ENCODE measurements around the gene DSCAM. TPM values are rescaled to one million over a fixed set of nuclear protein-coding genes. Genes with fewer than 3 reads are reported as not detected.

DSCAM gene
- total RNA-seq, 1 experiment from 2014 or later = not detected

DNA sequence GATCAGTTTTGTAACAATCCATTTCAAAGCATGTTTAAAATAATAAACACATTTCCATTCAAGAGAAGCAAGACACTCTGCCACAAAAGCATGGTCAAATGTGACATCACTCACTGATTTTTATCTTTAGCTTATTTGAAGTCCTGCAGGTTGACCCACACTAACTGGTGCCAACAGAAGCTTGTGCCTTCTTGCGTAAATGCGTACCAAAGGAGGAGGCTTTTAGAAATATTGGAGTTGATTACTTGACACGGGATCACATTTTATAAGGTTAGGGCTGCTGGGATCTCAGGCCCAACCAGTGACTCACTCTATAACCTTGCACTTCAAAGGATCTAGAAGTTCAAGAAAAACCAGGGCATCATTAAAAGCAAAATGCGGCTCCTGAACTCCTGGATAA is 776.1 kb downstream of the DSCAM start:
- H3K9ac ChIP-seq (ENCODE audit: low read length) = no peak overlapping the region
- intact Hi-C loops (cut with micrococcal nuclease) = no loop called here
- POLR2A ChIA-PET = no interaction called here
- CTCF ChIA-PET = no interaction called here
- H2AFZ ChIP-seq (ENCODE audit: low read depth, low read length, poor library complexity, severe bottlenecking) = no peak overlapping the region
- no peaks in the 10 kb centered on the region for H3K9me2 ChIP-seq (ENCODE audit: insufficient read depth)
- no peak overlapping the region for H3K4me3 ChIP-seq (replicated peaks in 1 of 2; ENCODE audit: low read depth in 1 of 2, low read length in 2 of 2)
- no peak overlapping the region for H3K4me2 ChIP-seq (ENCODE audit: low read length)
- BruUV-seq (replicated peaks) = no TSS peak
- H3K36me3 ChIP-seq (ENCODE audit: control insufficient read depth in 1 of 2, insufficient read depth in 2 of 2, low read length in 2 of 2) = no peaks in the 10 kb centered on the region
- no peaks in the 10 kb centered on the region for H3K4me1 ChIP-seq (ENCODE audit: control insufficient read depth in 1 of 2, insufficient read depth in 2 of 2, low read length in 2 of 2)
- H4K20me1 ChIP-seq (ENCODE audit: insufficient read depth) = no peaks in the 10 kb centered on the region
- H3K79me2 ChIP-seq (ENCODE audit: insufficient read depth, low read length) = no peaks in the 10 kb centered on the region
- H3K27ac ChIP-seq (ENCODE audit: low read depth, low read length) = no peak overlapping the region
- RAD21 ChIA-PET (ENCODE audit: low non-redundant PET in 1 of 2, low total read pairs in 2 of 2, uncharacterized antibody in 2 of 2, unreplicated experiment in 2 of 2) = no interaction called here
- DNase-seq (ENCODE audit: low read depth, low spot score) (no peak), ATAC-seq (no peak)
- TF ChIP-seq EZH2 (IDR thresholded peaks at IDR 0.05) (no peak), YY1 (IDR thresholded peaks at IDR 0.05; ENCODE audit: extremely low read depth, insufficient replicate concordance, low read depth, low read length) (no peak), CBX3 (IDR thresholded peaks at IDR 0.05; ENCODE audit: low read depth) (no peak), CEBPB (IDR thresholded peaks at IDR 0.05; ENCODE audit: low read depth) (no peak), CTCF (IDR thresholded peaks at IDR 0.05 in 2 of 3, conservative IDR thresholded peaks at IDR 0.05 in 1 of 3; ENCODE audit: borderline replicate concordance in 1 of 3, insufficient read depth in 1 of 3, low read depth in 2 of 3, low read length in 2 of 3) (no peak), EZH2phosphoT487 (IDR thresholded peaks at IDR 0.05; ENCODE audit: borderline replicate concordance) (no peak), POLR2AphosphoS5 (IDR thresholded peaks at IDR 0.05; ENCODE audit: low read depth, low read length) (no peak), TCF7L2 (IDR thresholded peaks at IDR 0.05; ENCODE audit: borderline replicate concordance, extremely low read depth, insufficient read depth, insufficient read length) (no peak), SRF (IDR thresholded peaks at IDR 0.05; ENCODE audit: low read depth) (no peak), ELF1 (IDR thresholded peaks at IDR 0.05; ENCODE audit: borderline replicate concordance, low read depth) (no peak), SP1 (IDR thresholded peaks at IDR 0.05; ENCODE audit: low read depth) (no peak), REST (IDR thresholded peaks at IDR 0.05; ENCODE audit: low read depth) (no peak), JUND (IDR thresholded peaks at IDR 0.05) (no peak), RAD21 (IDR thresholded peaks at IDR 0.05; ENCODE audit: low read depth) (no peak), EGR1 (IDR thresholded peaks at IDR 0.05; ENCODE audit: low read depth) (no peak), MAX (IDR thresholded peaks at IDR 0.05) (no peak), POLR2A (IDR thresholded peaks at IDR 0.05; ENCODE audit: borderline replicate concordance, extremely low read depth, insufficient read depth, insufficient read length) (no peak)
- TF ChIP-seq, protein P1, sequence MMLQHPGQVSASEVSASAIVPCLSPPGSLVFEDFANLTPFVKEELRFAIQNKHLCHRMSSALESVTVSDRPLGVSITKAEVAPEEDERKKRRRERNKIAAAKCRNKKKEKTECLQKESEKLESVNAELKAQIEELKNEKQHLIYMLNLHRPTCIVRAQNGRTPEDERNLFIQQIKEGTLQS (IDR thresholded peaks at IDR 0.05) = no peak
- TF ChIP-seq, protein P2, sequence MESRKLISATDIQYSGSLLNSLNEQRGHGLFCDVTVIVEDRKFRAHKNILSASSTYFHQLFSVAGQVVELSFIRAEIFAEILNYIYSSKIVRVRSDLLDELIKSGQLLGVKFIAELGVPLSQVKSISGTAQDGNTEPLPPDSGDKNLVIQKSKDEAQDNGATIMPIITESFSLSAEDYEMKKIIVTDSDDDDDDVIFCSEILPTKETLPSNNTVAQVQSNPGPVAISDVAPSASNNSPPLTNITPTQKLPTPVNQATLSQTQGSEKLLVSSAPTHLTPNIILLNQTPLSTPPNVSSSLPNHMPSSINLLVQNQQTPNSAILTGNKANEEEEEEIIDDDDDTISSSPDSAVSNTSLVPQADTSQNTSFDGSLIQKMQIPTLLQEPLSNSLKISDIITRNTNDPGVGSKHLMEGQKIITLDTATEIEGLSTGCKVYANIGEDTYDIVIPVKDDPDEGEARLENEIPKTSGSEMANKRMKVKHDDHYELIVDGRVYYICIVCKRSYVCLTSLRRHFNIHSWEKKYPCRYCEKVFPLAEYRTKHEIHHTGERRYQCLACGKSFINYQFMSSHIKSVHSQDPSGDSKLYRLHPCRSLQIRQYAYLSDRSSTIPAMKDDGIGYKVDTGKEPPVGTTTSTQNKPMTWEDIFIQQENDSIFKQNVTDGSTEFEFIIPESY (IDR thresholded peaks at IDR 0.05; ENCODE audit: extremely low read depth, insufficient replicate concordance, low read length) = no peak
- peaks cover 4 to 23% of the 10 kb centered on the region in 2 experiments; a peak in 2 of 4 replicates for H3K9me3 ChIP-seq (ENCODE audit: control insufficient read depth in 1 of 2, insufficient read depth in 1 of 2, low read depth in 1 of 2, low read length in 2 of 2)
- H3K27me3 ChIP-seq (ENCODE audit: insufficient read depth, low read length) = no peaks in the 10 kb centered on the region

Measured in HCT116 (cell line).